Smooth muscle cell (in vitro differentiated cells): ENCODE results near the gene HPN. TPM values are rescaled to one million over a fixed set of nuclear protein-coding genes. Genes with fewer than 3 reads are reported as not detected.

Source experiments
- DNase-seq: peaks from one replicate; lab custom pipeline; 2025; ENCODE audit not compliant: unreplicated experiment; lab: John Stamatoyannopoulos, UW
- H2AFZ ChIP-seq: fragments of 200-600 bp; sonication (generic); 2 replicates; pipeline ENCODE4 v1.6.0; 2016; ENCODE audit warnings: antibody characterized with exemption, low read depth, mild to moderate bottlenecking
- H3F3A ChIP-seq: fragments of 200-600 bp; sonication (generic); 2 replicates; pipeline ENCODE4 v1.6.0; 2017; ENCODE audit warnings: antibody characterized with exemption, low read depth
- H3K27ac ChIP-seq: fragments of 200-600 bp; sonication (generic); 2 replicates; pipeline ENCODE4 v1.5.1; 2016; ENCODE audit warnings: low read depth, mild to moderate bottlenecking
- H3K27me3 ChIP-seq: fragments of 200-600 bp; sonication (generic); 2 replicates; pipeline ENCODE4 v1.6.1; 2016; ENCODE audit warnings: low read depth, mild to moderate bottlenecking
- H3K36me3 ChIP-seq: fragments of 200-600 bp; sonication (generic); 2 replicates; pipeline ENCODE4 v1.5.1; 2016; ENCODE audit warnings: low read depth
- H3K4me1 ChIP-seq: fragments of 200-600 bp; sonication (generic); 2 replicates; pipeline ENCODE4 v1.5.1; 2016; ENCODE audit warnings: low read depth
- H3K4me2 ChIP-seq: fragments of 200-600 bp; sonication (generic); 2 replicates; pipeline ENCODE4 v1.6.0; 2016; ENCODE audit warnings: mild to moderate bottlenecking
- H3K4me3 ChIP-seq: fragments of 200-600 bp; sonication (generic); 2 replicates; pipeline ENCODE4 v1.5.1; 2016; ENCODE audit warnings: mild to moderate bottlenecking
- H3K79me2 ChIP-seq: fragments of 200-600 bp; sonication (generic); 2 replicates; pipeline ENCODE4 v1.6.0; 2016; ENCODE audit warnings: low read depth, mild to moderate bottlenecking
- H3K9ac ChIP-seq: fragments of 200-600 bp; sonication (generic); 2 replicates; pipeline ENCODE4 v1.6.0; 2016; ENCODE audit warnings: low read depth
- H3K9me3 ChIP-seq: fragments of 200-600 bp; sonication (generic); replicated peaks from 2 replicates; pipeline ENCODE4 v1.5.1; 2016; ENCODE audit warnings: low read depth
- H4K20me1 ChIP-seq: fragments of 200-600 bp; sonication (generic); 2 replicates; pipeline ENCODE4 v1.6.0; 2016; ENCODE audit warnings: low read depth
- CTCF ChIP-seq: fragments of 200-600 bp; sonication (generic); IDR thresholded peaks from 2 replicates; pipeline ENCODE4 v1.5.1; 2017; ENCODE audit warnings: borderline replicate concordance, mild to moderate bottlenecking, antibody characterized with exemption; ENCODE audit not compliant: insufficient read depth, poor library complexity, severe bottlenecking
- WGBS: methylation state at CpG from one replicate; pipeline ENCODE4 v1.1.7; 2016; ENCODE audit warnings: low lambda C conversion rate; 5-methylcytosine and 5-hydroxymethylcytosine counted together
- polyA plus RNA-seq: library from polyadenylated mRNA; unstranded; fragments of >200 nt; fragmentation: Nextera tagmentation; extraction: Ambion mirVana; gene quantifications from 2 replicates; pipeline ENCODE4 v1.2.1, GENCODE V29; 2016
- total RNA-seq: library from RNA; depleted of rRNA; stranded (reverse); fragments of >200 nt; gene quantifications from 2 replicates; pipeline ENCODE4 v1.2.3, GENCODE V29; 2014

HPN gene
- total and polyA plus RNA-seq, 2 experiments from 2014 or later: 1.3 to 4.1 TPM

- no peak for TF ChIP-seq CTCF
- Histone ChIP-seq H3K9ac (no peak overlapping the region), H4K20me1 (no peaks in the 10 kb centered on the region), H3K4me2 (no peak overlapping the region), H3K4me3 (no peak overlapping the region), H3K9me3 (no peaks in the 10 kb centered on the region), H3F3A (no peaks in the 10 kb centered on the region), H3K79me2 (no peaks in the 10 kb centered on the region), H3K27me3 (no peaks in the 10 kb centered on the region), H3K4me1 (no peaks in the 10 kb centered on the region), H3K36me3 (no peaks in the 10 kb centered on the region), H2AFZ (no peak overlapping the region), H3K27ac (no peak overlapping the region)
- DNase-seq: no peak
- 88% methylated on average over 16 of the region's 16 CpGs for WGBS
Observed at GRCh38 chr19:35080613-35081170, 39.2 kb downstream of the HPN start.

- H3K79me2 ChIP-seq: no peaks in the 10 kb centered on the region
- H3K27me3 ChIP-seq: no peaks in the 10 kb centered on the region
- WGBS: 91% methylated on average over 6 of the region's 6 CpGs
Observed at GRCh38 chr19:35081201-35081600, 39.7 kb downstream of the HPN start.

GRCh38 chr19:35083691-35084508, 42.4 kb downstream of the HPN start:
- WGBS: 94% methylated on average over 15 of the region's 15 CpGs

More at GRCh38 chr19:35081201-35081600, 39.7 kb downstream of the HPN start:
- Histone ChIP-seq H3K36me3 (no peaks in the 10 kb centered on the region), H3K27ac (no peak overlapping the region), H2AFZ (no peak overlapping the region), H4K20me1 (no peaks in the 10 kb centered on the region), H3K4me2 (no peak overlapping the region), H3K4me3 (no peak overlapping the region), H3F3A (no peaks in the 10 kb centered on the region), H3K9ac (no peak overlapping the region), H3K9me3 (no peaks in the 10 kb centered on the region), H3K4me1 (no peaks in the 10 kb centered on the region)
- TF ChIP-seq CTCF: no peak
- DNase-seq: no peak

More at GRCh38 chr19:35083691-35084508, 42.4 kb downstream of the HPN start:
- Histone ChIP-seq H3K27me3 (no peaks in the 10 kb centered on the region), H2AFZ (no peak overlapping the region), H4K20me1 (no peaks in the 10 kb centered on the region), H3K36me3 (no peaks in the 10 kb centered on the region), H3K9ac (no peak overlapping the region), H3K4me2 (no peak overlapping the region), H3F3A (no peaks in the 10 kb centered on the region), H3K4me1 (no peaks in the 10 kb centered on the region), H3K27ac (no peak overlapping the region), H3K4me3 (no peak overlapping the region), H3K9me3 (no peaks in the 10 kb centered on the region), H3K79me2 (no peaks in the 10 kb centered on the region)
- DNase-seq: no peak
- no peak for TF ChIP-seq CTCF
